Anterior cingulate cortex (tissue), 58 donors: ENCODE data around the gene ZNRF2.

ENCODE experiments used
- DNase-seq, 58 donors: peaks; one replicate each; lab custom pipeline; 2025; lab: John Stamatoyannopoulos, UW

The ZNRF2 gene

DNA sequence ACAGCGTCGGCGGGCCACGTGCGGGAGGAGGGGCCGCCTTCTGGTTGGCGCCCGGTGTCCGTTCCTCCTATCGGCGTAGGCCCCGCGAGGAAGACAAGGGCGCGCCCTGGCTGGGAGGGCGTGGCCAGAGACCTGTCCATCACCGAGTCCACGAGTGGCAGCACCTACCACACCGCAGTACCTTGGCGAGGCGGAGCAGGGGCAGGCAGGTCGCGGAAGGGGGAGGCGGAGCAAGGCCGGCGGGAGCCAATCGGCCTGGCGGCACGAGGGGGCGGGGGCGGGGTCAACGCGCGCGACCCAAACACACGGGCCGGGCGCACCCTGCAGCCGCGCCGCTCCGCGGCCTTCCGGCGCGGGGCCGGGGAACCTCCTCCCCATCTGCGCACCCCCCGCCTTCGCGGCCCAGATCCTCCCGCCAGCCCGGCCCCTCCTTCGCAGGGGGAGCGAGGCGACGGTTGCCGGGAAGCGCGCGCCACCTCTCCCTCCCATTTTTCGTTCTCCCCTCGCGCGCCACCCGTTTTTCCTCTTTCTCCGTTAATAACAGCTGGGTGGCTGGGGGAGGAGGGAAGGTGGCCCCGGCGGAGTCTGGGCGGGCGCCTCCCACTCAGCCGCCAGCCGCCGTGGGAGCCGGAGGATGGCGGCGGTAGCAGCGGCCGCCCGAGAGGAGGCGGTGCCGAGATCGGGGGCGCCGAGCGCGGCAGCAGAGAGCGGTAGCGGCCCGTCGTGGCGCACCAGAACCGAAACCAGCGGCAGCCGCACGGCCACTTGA is at the start of gene ZNRF2:
ZNRF2 (plus strand) TSS at position 300 of the 769 bp plus-strand sequence. CDS start 761 bp downstream, outside the sequence.
- DNase-seq, result peak; percentile 70 to 98 (median 94)

DNA sequence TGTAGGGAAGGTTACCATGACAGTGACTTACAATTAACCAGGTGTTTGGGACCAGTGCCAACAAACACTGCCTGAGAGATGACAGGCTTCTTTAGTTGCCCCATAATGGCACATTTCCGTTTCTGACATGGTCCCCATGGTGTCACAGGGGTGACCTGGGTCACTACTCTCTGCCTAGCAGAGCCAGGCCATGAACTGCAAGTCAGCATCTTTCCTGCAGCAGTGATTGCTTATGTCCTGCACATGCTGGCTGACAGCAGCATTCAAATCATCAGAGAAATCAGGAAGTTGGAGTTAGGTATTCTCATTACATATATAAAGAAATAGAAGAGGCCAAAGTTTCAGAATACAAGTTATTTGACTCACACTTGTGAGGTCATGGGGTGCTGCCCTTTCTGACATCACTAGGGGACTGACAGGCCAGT is 47.1 kb upstream of the ZNRF2 start:
- DNase-seq, result no peak

DNA sequence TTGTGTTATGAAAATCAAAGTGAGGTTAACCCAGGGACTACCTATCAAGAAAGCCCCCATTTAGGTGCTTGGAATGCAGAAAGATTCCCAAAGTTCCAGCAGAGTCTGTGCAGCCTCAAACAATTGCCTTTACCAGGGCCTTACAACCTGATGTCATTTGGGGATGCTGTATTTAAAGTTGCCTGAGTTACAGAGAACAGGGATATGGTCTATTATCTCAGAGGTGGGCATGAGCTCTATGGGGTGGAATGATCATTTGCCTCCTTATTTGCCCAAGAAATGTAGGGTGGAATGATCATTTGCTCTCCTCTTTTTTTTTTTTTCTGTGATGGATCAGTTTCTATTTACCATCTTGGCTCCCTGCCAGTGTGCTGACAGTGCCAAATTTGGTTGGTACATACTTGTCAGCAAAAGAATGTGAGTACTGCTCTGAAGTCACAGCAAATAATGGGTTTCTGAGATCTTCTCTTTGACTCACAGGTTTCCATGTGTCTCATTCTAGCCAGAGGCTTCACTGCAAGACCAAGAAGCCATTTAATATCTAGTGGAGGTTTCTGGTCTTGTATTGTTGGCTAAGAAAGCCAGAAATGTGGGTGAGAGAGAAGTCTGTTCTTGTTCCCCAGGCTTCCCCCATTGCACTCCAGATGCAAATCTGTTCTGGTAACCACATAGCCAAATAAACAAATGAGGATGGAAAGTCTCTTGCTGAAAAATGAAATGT is 45.5 kb upstream of the ZNRF2 start:
- DNase-seq, result peak in 9 of 58 donors; percentile 6 to 59 (median 23)

DNA sequence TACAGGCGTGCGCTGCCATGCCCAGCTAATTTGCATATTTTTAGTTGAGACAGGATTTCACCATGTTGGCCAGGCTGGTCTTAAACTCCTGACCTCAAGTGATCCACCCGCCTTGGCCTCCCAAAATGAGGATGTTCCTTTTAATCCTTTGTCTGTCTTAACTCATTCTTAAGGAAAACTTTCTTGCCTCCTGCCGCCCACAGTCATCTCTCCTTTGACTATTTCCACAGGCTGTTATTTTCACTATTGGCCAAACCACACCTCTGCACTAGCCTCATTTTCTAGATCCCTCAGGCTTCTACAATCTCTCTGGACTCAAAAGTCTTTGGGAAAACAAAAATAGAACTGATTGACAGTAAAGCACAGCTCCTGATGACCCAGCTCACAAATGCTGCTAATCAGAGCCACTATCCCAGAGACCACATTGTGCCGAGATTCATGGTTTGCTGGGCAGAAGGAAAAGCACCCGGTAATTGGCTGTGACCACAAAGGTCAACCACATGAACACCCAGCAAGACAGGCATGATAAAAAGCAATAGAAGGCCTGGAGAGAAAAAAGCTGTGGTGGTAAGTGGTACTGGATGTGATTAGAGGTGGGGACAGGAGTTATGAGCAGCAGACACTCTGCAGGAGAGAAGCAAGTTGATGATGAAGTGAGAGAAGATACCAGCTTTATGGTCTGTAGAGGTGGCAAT is 44.1 kb upstream of the ZNRF2 start:
- no peak for DNase-seq

DNA sequence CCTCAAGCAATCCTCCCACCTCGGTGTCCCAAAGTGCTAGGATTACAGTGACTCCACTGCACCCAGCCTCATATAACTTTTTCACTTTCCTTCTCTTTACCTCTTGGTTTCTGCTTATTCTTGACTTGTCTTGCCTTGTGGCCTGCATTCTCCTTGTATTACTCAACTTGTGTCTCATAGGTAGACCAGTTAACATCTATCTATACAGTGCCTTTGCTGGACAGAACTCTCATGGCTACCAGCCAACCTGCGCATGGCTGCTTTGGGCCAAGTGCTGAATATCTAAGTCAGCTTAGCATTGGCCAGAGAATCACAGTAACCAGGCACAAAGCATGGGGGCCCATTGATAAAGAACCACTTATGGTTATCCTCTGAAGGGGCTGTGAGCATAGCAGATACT is 42.6 kb upstream of the ZNRF2 start:
- no peak for DNase-seq

DNA sequence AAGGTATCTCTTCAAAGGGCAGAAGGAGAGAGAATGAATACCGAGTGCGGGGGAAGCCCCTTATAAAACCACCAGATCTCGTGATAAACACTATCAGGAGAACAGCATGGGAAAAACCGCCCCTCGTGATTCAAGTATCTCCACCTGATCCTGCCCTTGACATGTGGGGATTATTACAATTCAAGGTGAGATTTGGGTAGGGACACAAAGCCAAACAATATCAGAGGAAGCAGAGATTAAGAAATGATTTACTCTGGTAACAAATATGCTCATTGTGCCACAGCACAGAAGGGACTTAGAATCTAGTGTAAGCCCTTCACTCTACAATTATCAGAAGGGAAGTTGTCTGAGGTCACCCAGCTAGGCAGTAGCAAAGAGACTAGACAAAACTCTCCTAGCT is 40.1 kb upstream of the ZNRF2 start:
- DNase-seq, result no peak

DNA sequence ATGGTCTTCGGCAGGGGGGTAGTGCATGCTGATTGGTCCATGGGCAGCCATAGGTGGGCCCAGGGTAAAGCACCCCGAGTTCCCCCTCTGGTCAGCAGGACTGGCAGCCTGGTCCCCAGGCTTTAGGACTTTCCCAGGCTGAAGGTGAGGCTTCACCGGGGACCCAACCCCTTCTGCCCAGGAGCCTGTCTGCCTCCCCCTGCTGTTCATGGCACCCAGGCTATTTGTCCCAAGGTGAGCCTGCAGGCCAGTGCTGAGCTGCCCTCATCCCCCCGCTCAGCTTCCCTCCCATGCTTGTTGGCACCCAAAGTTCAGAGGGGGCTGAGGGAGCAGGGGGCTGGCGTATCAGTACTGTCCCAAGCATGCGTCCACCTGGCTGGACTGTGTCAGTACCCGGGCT is 38.5 kb upstream of the ZNRF2 start:
- DNase-seq, result no peak

DNA sequence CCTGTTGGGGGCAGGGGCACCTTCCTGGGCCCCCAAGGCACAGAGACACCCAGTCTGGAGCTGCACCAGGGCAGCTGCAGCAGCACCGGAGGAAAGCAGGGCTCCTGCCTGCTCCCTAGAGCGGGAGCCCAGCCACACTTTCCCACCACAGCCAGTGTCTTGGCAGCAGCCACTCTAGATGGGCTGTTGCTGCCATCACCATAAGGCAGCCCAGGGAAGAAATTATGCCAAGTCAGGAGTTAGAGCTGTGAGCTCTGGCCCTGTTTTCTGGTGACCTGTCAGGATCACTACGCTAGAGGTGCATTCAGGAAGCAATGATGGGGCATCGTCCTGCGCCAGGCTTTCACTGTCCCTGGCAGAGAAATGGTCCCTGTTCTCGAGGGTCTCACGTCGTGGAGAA is 38.0 kb upstream of the ZNRF2 start:
- DNase-seq, result no peak

DNA sequence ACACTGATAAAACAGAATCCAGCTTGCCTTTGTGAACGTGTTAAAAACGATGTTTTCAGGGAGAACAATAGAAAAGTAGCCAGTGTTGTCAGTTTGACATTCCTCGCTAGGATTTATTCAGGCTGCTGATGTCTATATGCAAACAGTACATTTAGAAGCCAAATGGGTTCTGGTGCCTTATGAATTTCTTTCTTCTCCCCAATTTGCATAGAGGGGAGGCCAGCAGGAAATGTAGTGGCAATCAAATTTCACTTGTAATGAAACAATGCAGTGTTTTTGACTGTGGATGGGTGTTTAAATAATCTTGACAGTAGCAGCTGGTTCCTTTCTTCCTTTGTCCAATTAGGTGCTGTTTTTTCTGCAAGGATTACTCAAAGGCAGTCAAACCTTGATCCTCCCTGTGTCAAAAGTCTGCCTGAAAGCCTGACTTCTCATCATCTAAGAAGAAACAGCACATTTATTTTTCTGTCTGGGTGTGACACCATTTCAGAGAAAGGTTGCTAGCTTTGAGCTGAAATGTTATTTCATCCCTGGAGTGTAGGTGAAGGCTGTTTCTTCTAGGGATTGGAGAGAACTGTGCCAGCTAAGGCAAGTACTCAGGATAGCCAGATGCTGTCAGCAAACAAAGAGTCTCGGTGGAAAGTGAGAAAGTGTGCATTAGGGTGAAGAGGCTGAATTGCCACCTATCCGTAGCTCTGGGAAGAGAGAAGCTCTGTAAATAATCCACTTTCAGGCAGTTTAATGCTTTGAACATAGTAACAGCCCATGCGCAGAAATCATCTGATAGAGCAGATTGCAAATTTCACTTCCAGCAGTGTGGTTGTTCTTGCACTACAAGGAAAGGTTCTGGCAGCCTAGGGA is 36.6 kb upstream of the ZNRF2 start:
- no peak for DNase-seq

DNA sequence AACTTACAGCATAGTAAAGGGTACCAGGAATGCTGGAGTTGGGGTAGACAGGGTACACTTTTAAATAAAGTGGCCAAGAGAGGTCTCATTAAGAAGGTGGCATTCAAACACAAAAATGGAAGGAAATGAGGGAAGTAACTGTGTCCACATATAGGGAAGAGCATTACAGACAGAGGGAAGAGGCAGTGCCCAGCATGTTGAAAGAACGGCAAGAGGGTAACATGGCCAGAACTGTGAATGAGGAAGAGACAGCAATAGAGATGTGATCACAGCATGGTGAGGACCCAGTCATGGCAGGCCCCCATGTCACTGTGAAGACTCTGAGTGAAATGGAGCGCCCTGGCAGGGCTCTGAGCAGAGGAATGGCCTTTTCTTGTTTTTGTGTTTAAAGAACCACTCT is 35.1 kb upstream of the ZNRF2 start:
- DNase-seq, result no peak

DNA sequence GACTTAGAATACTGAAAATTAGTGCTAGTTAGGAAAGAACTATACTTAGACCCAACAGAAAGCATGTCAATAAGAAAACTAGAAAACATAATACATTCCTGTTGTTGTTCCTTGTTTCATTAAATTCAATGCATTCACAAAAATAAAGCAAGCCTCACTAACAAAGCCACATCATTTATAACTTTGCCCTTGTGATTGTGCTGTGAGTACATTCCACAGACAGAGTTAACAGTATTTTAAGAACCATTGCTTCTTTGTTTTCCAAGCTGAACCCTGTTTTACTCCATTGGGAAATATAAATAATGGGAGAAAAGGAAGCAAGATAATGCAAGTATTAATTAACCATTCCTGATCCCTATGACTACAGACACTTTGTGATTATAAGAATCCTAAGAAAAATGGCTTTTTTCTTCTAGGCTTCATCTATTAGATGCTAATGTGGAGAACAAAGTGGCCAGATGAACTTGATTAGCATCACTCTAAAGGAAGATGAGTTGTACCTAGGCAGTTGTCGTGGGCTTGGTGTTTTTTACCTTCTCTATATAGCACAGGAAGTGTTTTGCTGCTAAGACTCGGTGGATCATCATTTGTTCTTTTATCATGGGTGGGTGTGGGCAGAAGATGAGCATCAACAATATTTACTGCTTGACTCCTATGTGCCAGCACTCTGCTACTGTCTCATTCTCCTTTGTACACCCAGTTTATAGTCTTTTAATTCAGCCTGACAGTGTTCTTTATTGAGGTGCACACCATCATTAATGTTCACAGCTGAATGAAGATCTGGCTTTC is 34.2 kb upstream of the ZNRF2 start:
- DNase-seq, result no peak

DNA sequence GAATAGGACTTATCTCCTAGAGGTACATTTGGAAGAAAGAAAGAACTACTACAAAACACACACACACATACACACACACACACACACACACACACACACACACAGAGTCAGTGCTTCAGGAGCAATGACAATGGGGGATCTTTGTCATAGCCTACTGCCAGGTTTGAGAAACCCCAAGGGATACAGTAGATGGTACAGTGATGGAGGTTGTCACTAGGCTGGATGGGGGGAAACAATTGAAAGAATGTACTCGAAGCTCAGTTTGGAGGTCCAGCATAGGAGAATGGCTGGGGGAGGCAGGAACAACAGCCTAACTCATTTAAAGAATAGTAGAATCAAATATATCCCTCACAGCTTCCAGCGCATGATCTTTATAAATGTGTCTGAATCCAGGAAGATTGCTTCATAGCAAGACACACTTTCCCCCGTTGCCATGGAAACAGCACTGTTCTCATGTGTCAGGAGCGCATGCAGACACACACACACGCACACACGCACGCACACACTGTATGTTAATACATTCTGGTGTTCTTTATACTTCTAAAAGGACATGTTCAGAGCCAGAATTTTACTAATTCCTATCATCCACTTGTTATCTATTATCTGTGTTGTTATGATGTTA is 32.6 kb upstream of the ZNRF2 start:
- peak in 14 of 58 donors; percentile 4 to 54 (median 19) for DNase-seq

DNA sequence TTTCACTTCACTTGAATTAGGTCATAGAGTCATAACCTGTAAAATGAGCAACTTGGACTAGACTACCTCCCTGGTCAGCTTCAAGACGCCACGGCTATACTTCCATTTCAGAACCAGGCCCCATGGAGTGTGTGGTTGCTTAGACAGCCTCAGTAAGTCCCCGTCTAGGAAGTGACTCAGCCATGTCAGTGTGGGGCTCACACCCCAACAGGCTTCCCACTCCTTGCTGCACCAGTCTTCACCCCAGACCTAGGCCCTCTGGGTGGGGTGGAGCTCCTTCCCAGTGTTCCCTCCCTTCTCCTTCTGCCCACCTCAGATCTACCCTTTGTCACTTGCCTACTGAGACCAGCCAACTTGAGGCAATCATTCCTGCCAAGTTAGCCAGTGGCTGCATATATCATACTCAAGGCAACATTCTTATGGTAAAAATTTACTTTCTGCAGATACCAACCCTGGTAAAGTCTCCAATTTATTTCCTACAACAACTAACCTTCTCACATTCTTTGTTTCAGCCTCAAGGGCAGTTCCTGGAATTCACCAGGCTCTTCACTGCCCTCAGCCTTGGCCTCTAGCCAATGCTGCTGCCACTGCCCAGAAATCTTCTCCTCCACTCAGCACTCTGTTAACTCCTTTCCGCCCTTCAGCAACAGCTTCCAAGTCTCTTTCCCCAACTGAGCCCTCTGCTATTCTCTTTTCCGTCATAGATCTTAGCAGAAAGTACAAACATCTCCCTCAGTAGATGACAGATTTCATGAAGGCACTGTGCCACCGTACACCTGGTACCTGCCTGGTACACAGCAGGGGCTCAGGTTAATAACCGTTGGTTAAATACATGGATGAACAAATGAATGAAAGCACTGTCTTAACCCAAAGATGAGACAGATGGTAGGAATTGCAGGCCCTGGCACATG is 31.3 kb upstream of the ZNRF2 start:
- peak in 37 of 58 donors; percentile 7 to 75 (median 32) for DNase-seq

DNA sequence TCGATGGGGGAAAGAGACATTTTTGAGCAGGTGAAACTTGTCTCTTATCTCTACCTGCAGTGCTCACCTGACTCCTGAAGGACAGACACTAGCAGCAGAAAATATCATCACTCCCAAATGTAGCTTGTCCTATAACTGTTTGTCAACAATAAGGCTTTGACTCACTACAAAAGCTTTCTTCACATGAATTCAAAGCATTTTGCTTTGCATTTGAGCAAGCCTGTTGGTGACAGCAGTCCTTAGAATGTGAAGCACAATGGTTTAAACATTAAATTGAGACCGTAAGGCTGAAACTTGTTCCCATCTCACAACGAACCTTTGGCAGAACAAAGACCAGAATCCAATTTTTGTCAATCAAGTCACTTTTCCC is 30.6 kb upstream of the ZNRF2 start:
- no peak for DNase-seq

DNA sequence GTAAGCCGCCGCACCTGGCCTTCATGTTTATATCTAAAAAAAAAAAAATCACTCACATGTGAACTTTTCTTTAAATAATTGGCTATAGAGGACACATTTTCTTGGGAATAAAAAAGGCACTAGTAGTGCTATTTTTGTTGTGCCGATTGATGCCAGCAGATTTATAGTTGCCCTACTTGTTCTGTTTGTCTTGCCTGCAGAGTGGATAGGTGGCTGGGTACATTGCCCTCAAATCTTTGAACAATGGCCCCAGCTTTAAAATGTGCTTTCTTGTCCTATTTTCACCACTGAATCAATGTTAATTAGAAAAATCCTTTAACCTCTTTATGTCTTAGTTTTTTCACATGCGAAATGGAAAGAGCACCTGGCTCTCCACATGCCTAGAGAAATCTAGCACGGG is 30.1 kb upstream of the ZNRF2 start:
- DNase-seq, result no peak

DNA sequence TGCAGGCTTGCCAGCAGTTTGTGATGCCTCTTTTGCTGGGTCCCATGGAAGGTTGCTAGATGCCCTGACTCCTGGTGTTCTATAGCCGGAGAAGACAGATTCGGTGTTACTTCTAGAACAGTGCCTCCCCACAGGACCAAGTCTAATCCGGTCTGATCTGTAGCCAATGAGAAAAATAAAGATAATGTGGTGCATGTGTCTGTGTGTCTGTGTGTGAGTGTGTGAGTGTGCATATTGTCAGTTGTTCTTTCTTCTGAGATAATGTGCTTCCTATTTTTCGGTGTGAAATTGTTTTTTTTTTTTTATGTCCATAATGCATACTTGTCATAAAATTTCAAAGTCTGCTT is 29.7 kb upstream of the ZNRF2 start:
- no peak for DNase-seq

DNA sequence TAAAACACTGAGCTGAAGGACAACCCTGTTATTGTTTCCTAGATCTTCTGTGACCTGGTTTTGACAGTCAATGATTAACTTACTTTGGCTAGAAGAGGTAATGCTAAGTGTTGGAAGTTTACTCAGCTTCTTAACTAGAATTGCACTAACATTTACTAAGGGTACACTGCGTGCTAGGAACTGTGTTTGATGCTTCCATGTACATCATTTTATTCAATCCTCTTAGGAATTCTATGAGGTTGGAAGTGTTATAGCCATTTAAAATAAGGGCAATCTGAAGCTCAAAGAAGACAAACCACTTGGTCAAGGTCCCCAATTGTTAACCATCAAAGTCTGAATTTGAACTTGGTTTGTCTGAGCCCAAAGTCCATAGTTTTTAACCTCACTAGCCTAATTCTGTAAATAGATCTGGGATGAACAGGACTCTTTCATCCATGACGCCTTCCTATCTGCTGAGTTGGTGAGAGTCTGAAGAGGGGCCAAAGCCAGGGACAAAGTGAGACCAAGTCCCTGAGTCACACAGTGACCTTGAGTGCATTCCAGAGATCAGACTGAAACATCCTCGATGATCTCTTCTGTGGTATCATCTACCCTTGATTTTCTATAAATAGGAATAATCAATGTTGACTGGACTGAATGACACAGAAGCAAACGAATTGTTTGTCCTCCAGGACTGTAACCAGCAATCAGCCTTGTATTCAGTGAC is 29.2 kb upstream of the ZNRF2 start:
- DNase-seq, result no peak
